Mammary epithelial cell (primary cell): ENCODE measurements around the gene BAG1.

Experiments used
- EZH2 ChIP-seq: IDR thresholded peaks from 2 replicates; pipeline ENCODE4 v1.6.1; 2012; ENCODE audit warnings: low read length, inconsistent platforms, borderline replicate concordance
- TF ChIP-seq, protein P1 (sequence below), 2 donors: IDR thresholded peaks in 1 of 2; conservative IDR thresholded peaks in 1 of 2; 2 replicates each; pipeline ENCODE4 v1.5.1; 2011 to 2012; ENCODE audit warnings: inconsistent platforms in 2 of 2, low read length in 2 of 2, mild to moderate bottlenecking in 2 of 2, control low read depth in 1 of 2, low read depth in 1 of 2; ENCODE audit not compliant: insufficient read depth in 1 of 2; ENCODE audit errors: extremely low read depth in 1 of 2

DNA sequence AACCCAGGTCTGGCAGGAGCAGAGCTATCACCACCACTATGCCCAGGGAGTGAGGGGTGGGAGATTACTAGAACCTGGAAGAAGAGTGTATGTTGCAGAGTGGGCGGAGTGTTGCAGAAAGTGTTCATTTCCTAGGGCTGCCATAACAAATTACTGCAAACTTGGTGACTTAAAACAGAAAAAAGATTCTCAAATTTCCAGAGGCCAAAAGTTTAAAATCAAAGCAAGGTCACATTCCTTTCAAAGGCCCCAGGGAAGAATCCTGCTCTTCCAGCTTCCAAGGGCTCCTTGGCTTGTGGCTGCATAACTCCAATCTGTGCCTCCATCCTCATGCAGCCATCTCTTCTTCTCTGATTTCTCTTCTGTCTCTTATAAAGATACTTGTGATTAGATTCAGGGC lies 55.1 kb downstream of the BAG1 start:
- TF ChIP-seq, protein P1, sequence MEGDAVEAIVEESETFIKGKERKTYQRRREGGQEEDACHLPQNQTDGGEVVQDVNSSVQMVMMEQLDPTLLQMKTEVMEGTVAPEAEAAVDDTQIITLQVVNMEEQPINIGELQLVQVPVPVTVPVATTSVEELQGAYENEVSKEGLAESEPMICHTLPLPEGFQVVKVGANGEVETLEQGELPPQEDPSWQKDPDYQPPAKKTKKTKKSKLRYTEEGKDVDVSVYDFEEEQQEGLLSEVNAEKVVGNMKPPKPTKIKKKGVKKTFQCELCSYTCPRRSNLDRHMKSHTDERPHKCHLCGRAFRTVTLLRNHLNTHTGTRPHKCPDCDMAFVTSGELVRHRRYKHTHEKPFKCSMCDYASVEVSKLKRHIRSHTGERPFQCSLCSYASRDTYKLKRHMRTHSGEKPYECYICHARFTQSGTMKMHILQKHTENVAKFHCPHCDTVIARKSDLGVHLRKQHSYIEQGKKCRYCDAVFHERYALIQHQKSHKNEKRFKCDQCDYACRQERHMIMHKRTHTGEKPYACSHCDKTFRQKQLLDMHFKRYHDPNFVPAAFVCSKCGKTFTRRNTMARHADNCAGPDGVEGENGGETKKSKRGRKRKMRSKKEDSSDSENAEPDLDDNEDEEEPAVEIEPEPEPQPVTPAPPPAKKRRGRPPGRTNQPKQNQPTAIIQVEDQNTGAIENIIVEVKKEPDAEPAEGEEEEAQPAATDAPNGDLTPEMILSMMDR (conservative IDR thresholded peaks at IDR 0.05 in 1 of 2, IDR thresholded peaks at IDR 0.05 in 1 of 2; ENCODE audit: extremely low read depth in 1 of 2, insufficient read depth in 1 of 2, low read depth in 1 of 2, low read length in 2 of 2): no peak
- TF ChIP-seq EZH2: no peak
